Hepatocyte (in vitro differentiated cells): ENCODE measurements around the gene ARHGEF25.

Experiments used
- CTCF ChIP-seq: fragments of 200-600 bp; sonication (generic); IDR thresholded peaks from 2 replicates; pipeline ENCODE4 v1.5.1; 2016; ENCODE audit warnings: antibody characterized with exemption, mild to moderate bottlenecking; ENCODE audit not compliant: poor library complexity
- EZH2 ChIP-seq: fragments of 200-600 bp; sonication (generic); IDR thresholded peaks from 2 replicates; pipeline ENCODE4 v1.6.1; 2016; ENCODE audit warnings: antibody characterized with exemption, mild to moderate bottlenecking, borderline replicate concordance
- EZH2phosphoT487 ChIP-seq: fragments of 200-600 bp; sonication (generic); IDR thresholded peaks from one replicate; pipeline ENCODE4 v1.6.1; 2018; ENCODE audit warnings: antibody characterized with exemption, mild to moderate bottlenecking, low read depth, moderate library complexity; ENCODE audit not compliant: unreplicated experiment, severe bottlenecking

DNA sequence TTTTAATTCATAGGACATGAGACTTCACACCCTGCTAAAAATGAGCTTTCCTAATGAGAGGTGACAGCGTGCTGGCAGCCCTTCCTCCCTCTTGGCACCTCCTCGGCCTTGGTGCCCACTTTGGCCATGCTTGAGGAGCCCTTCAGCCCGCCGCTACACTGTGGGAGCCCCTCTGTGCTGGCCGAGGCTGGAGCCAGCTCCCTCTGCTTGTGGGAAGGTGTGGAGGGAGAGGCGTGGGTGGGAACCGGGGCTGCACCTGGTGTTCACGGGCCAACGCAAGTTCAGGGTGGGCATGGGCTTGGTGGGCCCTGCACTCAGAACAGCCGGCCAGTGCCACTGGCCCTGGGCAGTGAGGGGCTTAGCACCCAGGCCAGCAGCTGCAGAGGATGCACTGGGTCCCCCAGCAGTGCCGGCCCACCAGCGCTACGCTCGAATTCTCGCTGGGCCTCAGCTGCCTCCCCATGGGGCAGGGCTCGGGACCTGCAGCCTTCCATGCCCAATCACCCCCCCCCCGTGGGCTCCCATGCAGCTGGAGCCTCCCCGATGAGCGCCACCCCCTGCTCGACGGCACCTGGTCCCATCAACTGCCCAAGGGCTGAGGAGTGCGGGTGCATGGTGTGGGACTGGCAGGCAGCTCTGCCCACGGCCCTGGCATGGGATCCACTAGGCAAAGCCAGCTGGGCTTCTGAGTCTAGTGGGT is 44.5 kb downstream of the ARHGEF25 start:
- TF ChIP-seq CTCF (no peak), EZH2 (no peak), EZH2phosphoT487 (no peak)
